Kidney (tissue), 14 donors: ENCODE measurements around the gene CFAP100. TPM values are rescaled to one million over a fixed set of nuclear protein-coding genes. Genes with fewer than 3 reads are reported as not detected.
A peak's percentile ranks its signal among the peaks of the same experiment; 100 is the strongest.

Source experiments
- DNase-seq, 5 donors: peaks; one replicate each; pipeline ENCODE4 v3.0.0-alpha.2; 2013 to 2020
- FAIRE-seq: peaks from 2 replicates; lab custom pipeline; 2012; peaks lifted over from hg19 to GRCh38; lab: Jason Lieb, UNC
- H3K27ac ChIP-seq, 2 donors: one replicate each; pipeline ENCODE4 v1.7.0; 2013; ENCODE audit warnings: low read depth in 2 of 2, low read length in 2 of 2, inconsistent platforms in 1 of 2
- H3K27me3 ChIP-seq: one replicate; pipeline ENCODE4 v1.7.1; 2013; ENCODE audit warnings: low read length, inconsistent platforms; ENCODE audit not compliant: control insufficient read depth, insufficient read depth
- H3K36me3 ChIP-seq, 3 donors: one replicate each; pipeline versions ENCODE4 v1.7.0 to v1.7.1; 2013; ENCODE audit warnings: low read length in 3 of 3, control low read depth in 1 of 3, inconsistent platforms in 1 of 3; ENCODE audit not compliant: insufficient read depth in 3 of 3, control insufficient read depth in 2 of 3
- H3K4me1 ChIP-seq, 3 donors: one replicate each; pipeline versions ENCODE4 v1.7.0 to v1.7.1; 2013; ENCODE audit warnings: low read length in 3 of 3, inconsistent platforms in 1 of 3, low read depth in 1 of 3; ENCODE audit not compliant: control insufficient read depth in 2 of 3, insufficient read depth in 2 of 3
- H3K4me3 ChIP-seq, 3 donors: one replicate each; pipeline versions ENCODE4 v1.7.0 to v1.8.1; 2013; ENCODE audit warnings: low read length in 3 of 3, control low read depth in 1 of 3, inconsistent platforms in 1 of 3
- H3K9ac ChIP-seq, 3 donors: one replicate each; pipeline versions ENCODE4 v1.7.0 to v1.7.1; 2013; ENCODE audit warnings: low read length in 3 of 3, control low read depth in 1 of 3, inconsistent platforms in 1 of 3
- H3K9me3 ChIP-seq, 3 donors: one replicate each; pipeline versions ENCODE4 v1.7.0 to v1.7.1; 2013; ENCODE audit warnings: low read length in 3 of 3, control low read depth in 1 of 3, inconsistent platforms in 1 of 3; ENCODE audit not compliant: control insufficient read depth in 2 of 3, insufficient read depth in 1 of 3
- CTCF ChIP-seq: IDR thresholded peaks from 3 replicates; pipeline ENCODE4 v1.5.1; 2012; ENCODE audit warnings: mild to moderate bottlenecking, moderate library complexity, borderline replicate concordance; ENCODE audit not compliant: insufficient read depth; ENCODE audit errors: extremely low read depth
- intact Hi-C: fragments of 100-400 bp; cut with DNase I; formaldehyde crosslinking; loops from one replicate; pipeline ENCODE4 v1.11.1; 2022
- polyA plus RNA-seq: library from polyadenylated mRNA; stranded (reverse); fragments of 350-450 nt; fragmentation: Illumina TruSeq; extraction: RNeasy Lipid Tissue Mini Kit (QIAGEN cat#74804); gene quantifications from one replicate; pipeline ENCODE4 v1.2.3, GENCODE V29; 2014; ENCODE audit warnings: low read depth, low replicate concordance; ENCODE audit not compliant: insufficient read depth
- total RNA-seq: library from RNA; stranded (reverse); fragmentation: NEBNext Ultra II Directional; extraction: Animal tissue kit (Norgen Biotek cat#: 25700); gene quantifications from one replicate; pipeline ENCODE4 v1.2.1, GENCODE V29; 2021
- donor health status: control.
- donor health status: control.
- donor health status: control.
- donor health status: control.
- donor health status: control.
- donor health status: DM: yes; HTN: yes; CAD: no.
- donor health status: Normal renal cell carcinoma (clear cell type).

The CFAP100 gene
- total and polyA plus RNA-seq, 2 donors from 2014 or later, result 0.60 TPM; not detected in 1

- Histone ChIP-seq H3K27me3 (no peaks in the 10 kb centered on the region), H3K9me3 (no peaks in the 10 kb centered on the region), H3K9ac (no peak overlapping the region), H3K4me1 (no peaks in the 10 kb centered on the region), H3K36me3 (peaks cover 13 to 61% (median 43%) of the 10 kb centered on the region in 3 donors), H3K4me3 (no peak overlapping the region), H3K27ac (no peak overlapping the region)
- FAIRE-seq (no peak), DNase-seq (no peak)
- intact Hi-C loops, result no loop called here
- no peak for TF ChIP-seq CTCF
Observed at GRCh38 chr3:126459763-126460127, 65.0 kb downstream of the CFAP100 start.

GRCh38 chr3:126460381-126460780, 65.7 kb downstream of the CFAP100 start:
- Histone ChIP-seq H3K27me3 (no peaks in the 10 kb centered on the region), H3K9me3 (no peaks in the 10 kb centered on the region), H3K4me3 (no peak overlapping the region), H3K27ac (no peak overlapping the region), H3K36me3 (peaks cover 13 to 67% (median 49%) of the 10 kb centered on the region in 3 donors), H3K9ac (no peak overlapping the region), H3K4me1 (no peaks in the 10 kb centered on the region)
- intact Hi-C loops, result no loop called here
- DNase-seq, result peak in 2 of 5 donors; percentile 10 to 26
- FAIRE-seq, result no peak
- no peak for TF ChIP-seq CTCF

- no peak overlapping the region for H3K9ac ChIP-seq
- intact Hi-C loops, result no loop called here
- peak in 2 of 5 donors; percentile 18 to 45 for DNase-seq
- H3K27me3 ChIP-seq, result no peaks in the 10 kb centered on the region
- no peaks in the 10 kb centered on the region for H3K9me3 ChIP-seq
- no peaks in the 10 kb centered on the region for H3K4me1 ChIP-seq
- TF ChIP-seq CTCF, result no peak
- peaks cover 13 to 73% (median 56%) of the 10 kb centered on the region in 3 donors for H3K36me3 ChIP-seq
- FAIRE-seq, result no peak
- H3K27ac ChIP-seq, result no peak overlapping the region
- no peak overlapping the region for H3K4me3 ChIP-seq
Observed at GRCh38 chr3:126461450-126462070, 66.9 kb downstream of the CFAP100 start.

- Histone ChIP-seq H3K27ac (no peak overlapping the region), H3K9me3 (no peaks in the 10 kb centered on the region), H3K4me3 (no peak overlapping the region), H3K36me3 (peaks cover 13 to 85% (median 62%) of the 10 kb centered on the region in 3 donors), H3K9ac (no peak overlapping the region), H3K27me3 (no peaks in the 10 kb centered on the region), H3K4me1 (no peaks in the 10 kb centered on the region)
- intact Hi-C loops, result no loop called here
- DNase-seq (peak in 1 of 5 donors; percentile 1), FAIRE-seq (no peak)
- TF ChIP-seq CTCF, result no peak
Observed at GRCh38 chr3:126463521-126463920, 68.8 kb downstream of the CFAP100 start.
